ENCODE results near the gene FILIP1L.
A peak's percentile ranks its signal among the peaks of the same experiment; 100 is the strongest.

Gene FILIP1L

GRCh38 chr3:99878005-99878404, 236.3 kb downstream of the FILIP1L start:
- TF ChIP-seq MAX (IDR thresholded peaks at IDR 0.05) (no peak), CREB1 (IDR thresholded peaks at IDR 0.05; ENCODE audit: low read depth) (no peak), YY1 (IDR thresholded peaks at IDR 0.05; ENCODE audit: low read depth) (no peak), TCF12 (IDR thresholded peaks at IDR 0.05; ENCODE audit: low read depth) (no peak), CEBPB (IDR thresholded peaks at IDR 0.05) (no peak), TEAD4 (IDR thresholded peaks at IDR 0.05) (no peak), REST (IDR thresholded peaks at IDR 0.05; ENCODE audit: low read depth) (no peak), RAD21 (IDR thresholded peaks at IDR 0.05; ENCODE audit: low read depth) (no peak), EP300 (IDR thresholded peaks at IDR 0.05; ENCODE audit: borderline replicate concordance) (no peak), ZBTB7A (IDR thresholded peaks at IDR 0.05; ENCODE audit: low read depth) (no peak), EGR1 (IDR thresholded peaks at IDR 0.05) (no peak), USF1 (IDR thresholded peaks at IDR 0.05) (no peak)

GRCh38 chr3:99877031-99877579, 237.2 kb downstream of the FILIP1L start:
- no peak for TF ChIP-seq TEAD4 (IDR thresholded peaks at IDR 0.05)
- no peak for TF ChIP-seq TCF12 (IDR thresholded peaks at IDR 0.05; ENCODE audit: low read depth)
- TF ChIP-seq CEBPB (IDR thresholded peaks at IDR 0.05), result no peak
- no peak for TF ChIP-seq FOXM1 (IDR thresholded peaks at IDR 0.05; ENCODE audit: borderline replicate concordance, low read depth)

GRCh38 chr3:99875929-99876841, 238.1 kb downstream of the FILIP1L start:
- TF ChIP-seq NFIC (IDR thresholded peaks at IDR 0.05) (no peak), TAF1 (IDR thresholded peaks at IDR 0.05; ENCODE audit: low read depth) (no peak), TCF12 (IDR thresholded peaks at IDR 0.05; ENCODE audit: low read depth) (no peak), USF1 (IDR thresholded peaks at IDR 0.05) (no peak), CREB1 (IDR thresholded peaks at IDR 0.05; ENCODE audit: low read depth) (no peak), YY1 (IDR thresholded peaks at IDR 0.05; ENCODE audit: low read depth) (no peak), ZBTB7A (IDR thresholded peaks at IDR 0.05; ENCODE audit: low read depth) (0 out of 2 replicates have a peak, but pooled peaks have one; percentile 42), MAX (IDR thresholded peaks at IDR 0.05) (no peak), FOXM1 (IDR thresholded peaks at IDR 0.05; ENCODE audit: borderline replicate concordance, low read depth) (no peak)

- TF ChIP-seq MAX (IDR thresholded peaks at IDR 0.05), result no peak
- TF ChIP-seq EGR1 (IDR thresholded peaks at IDR 0.05), result no peak
- no peak for TF ChIP-seq YY1 (IDR thresholded peaks at IDR 0.05; ENCODE audit: low read depth)
- no peak for TF ChIP-seq ZBTB7A (IDR thresholded peaks at IDR 0.05; ENCODE audit: low read depth)
- no peak for TF ChIP-seq CREB1 (IDR thresholded peaks at IDR 0.05; ENCODE audit: low read depth)
- TF ChIP-seq TEAD4 (IDR thresholded peaks at IDR 0.05), result no peak
- no peak for TF ChIP-seq REST (IDR thresholded peaks at IDR 0.05; ENCODE audit: low read depth)
- TF ChIP-seq FOXM1 (IDR thresholded peaks at IDR 0.05; ENCODE audit: borderline replicate concordance, low read depth), result no peak
- no peak for TF ChIP-seq TCF12 (IDR thresholded peaks at IDR 0.05; ENCODE audit: low read depth)
- no peak for TF ChIP-seq USF1 (IDR thresholded peaks at IDR 0.05)
- no peak for TF ChIP-seq NFIC (IDR thresholded peaks at IDR 0.05)
- TF ChIP-seq CEBPB (IDR thresholded peaks at IDR 0.05), result no peak
- TF ChIP-seq TAF1 (IDR thresholded peaks at IDR 0.05; ENCODE audit: low read depth), result no peak
- TF ChIP-seq EP300 (IDR thresholded peaks at IDR 0.05; ENCODE audit: borderline replicate concordance), result no peak
- TF ChIP-seq RAD21 (IDR thresholded peaks at IDR 0.05; ENCODE audit: low read depth), result no peak
Observed at GRCh38 chr3:99875581-99875928, 238.7 kb downstream of the FILIP1L start.
